Subcutaneous adipose tissue (tissue), 4 donors: Measurements from ENCODE around the gene NIN. TPM values are rescaled to one million over a fixed set of nuclear protein-coding genes. Genes with fewer than 3 reads are reported as not detected.

Experiments used
- CTCF ChIP-seq: fragments of 450-650 bp; IDR thresholded peaks from one replicate; pipeline ENCODE4 v1.5.1; 2016; ENCODE audit warnings: low read depth, mild to moderate bottlenecking, control low read depth, antibody characterized with exemption, moderate library complexity
- total RNA-seq, 4 donors: library from RNA; depleted of rRNA; stranded (reverse); fragments of >200 nt; gene quantifications; one replicate each; pipeline ENCODE4 v1.1.0, GENCODE V29; 2016

Gene NIN
- total RNA-seq, 4 donors from 2014 or later, result 33.2 to 44.0 (median 40.6) TPM

GRCh38 chr14:50773632-50774541 is 57.1 kb downstream of the NIN start:
- TF ChIP-seq CTCF, result no peak

GRCh38 chr14:50772412-50772811 is 58.5 kb downstream of the NIN start:
- no peak for TF ChIP-seq CTCF

- TF ChIP-seq CTCF, result no peak
Measured at GRCh38 chr14:50770586-50770985, 60.4 kb downstream of the NIN start.

- TF ChIP-seq CTCF, result no peak
Measured at GRCh38 chr14:50769863-50770500, 61.0 kb downstream of the NIN start.

GRCh38 chr14:50768680-50769079 is 62.3 kb downstream of the NIN start:
- TF ChIP-seq CTCF, result no peak

GRCh38 chr14:50766338-50766886 is 64.5 kb downstream of the NIN start:
- TF ChIP-seq CTCF, result no peak

GRCh38 chr14:50763382-50764007 is 67.5 kb downstream of the NIN start:
- TF ChIP-seq CTCF, result no peak
